SU-DHL-6 (cell line): ENCODE data around the gene GLI3.

ENCODE experiments used
- H2AFZ ChIP-seq: fragments of 200-600 bp; sonication (generic); 2 replicates; pipeline ENCODE4 v1.6.1; 2014; ENCODE audit warnings: low read depth, mild to moderate bottlenecking, moderate library complexity, mixed read lengths, antibody characterized with exemption, low read length; ENCODE audit not compliant: severe bottlenecking
- H3F3A ChIP-seq: fragments of 200-600 bp; shearing (Covaris generic); 2 replicates; pipeline ENCODE4 v1.6.0; 2016; ENCODE audit warnings: antibody characterized with exemption, mild to moderate bottlenecking; ENCODE audit not compliant: insufficient read depth
- H3K27ac ChIP-seq: fragments of 200-600 bp; sonication (generic); 2 replicates; pipeline ENCODE4 v1.5.1; 2016; ENCODE audit warnings: low read depth, mild to moderate bottlenecking, low read length, moderate library complexity, mixed read lengths
- H3K27me3 ChIP-seq: fragments of 200-600 bp; sonication (generic), shearing (Covaris generic); 2 replicates; pipeline ENCODE4 v1.6.0; 2014; ENCODE audit warnings: mild to moderate bottlenecking, low read length
- H3K36me3 ChIP-seq: fragments of 200-600 bp; sonication (generic); 2 replicates; pipeline ENCODE4 v1.6.1; 2014; ENCODE audit warnings: mild to moderate bottlenecking, low read length, mixed read lengths
- H3K4me2 ChIP-seq: fragments of 300-600, 200-600 bp; shearing (Covaris generic), sonication (generic); 2 replicates; pipeline ENCODE4 v1.6.0; 2014; ENCODE audit warnings: low read length, low read depth, mild to moderate bottlenecking; ENCODE audit not compliant: poor library complexity, severe bottlenecking
- H3K4me3 ChIP-seq: fragments of 200-600 bp; sonication (generic); 2 replicates; pipeline ENCODE4 v1.5.1; 2014; ENCODE audit warnings: antibody characterized with exemption, low read length, mild to moderate bottlenecking, mixed read lengths; ENCODE audit not compliant: insufficient read depth, poor library complexity, severe bottlenecking
- H3K79me2 ChIP-seq: fragments of 200-600 bp; sonication (generic); 2 replicates; pipeline ENCODE4 v1.6.1; 2014; ENCODE audit warnings: mild to moderate bottlenecking, low read length, moderate library complexity; ENCODE audit not compliant: insufficient read depth
- H3K9ac ChIP-seq: fragments of 200-600 bp; sonication (generic); 2 replicates; pipeline ENCODE4 v1.7.0; 2014; ENCODE audit warnings: mild to moderate bottlenecking, low read length
- H3K9me2 ChIP-seq: fragments of 200-600 bp; sonication (generic); replicated peaks from 2 replicates; pipeline ENCODE4 v1.6.1; 2014; ENCODE audit warnings: low read length; ENCODE audit not compliant: insufficient read depth
- H3K9me3 ChIP-seq: fragments of 200-600 bp; sonication (generic); 2 replicates; pipeline ENCODE4 v1.6.1; 2014; ENCODE audit warnings: low read length, mixed read lengths; ENCODE audit not compliant: insufficient read depth
- H4K20me1 ChIP-seq: fragments of 200-600 bp; sonication (generic); 2 replicates; pipeline ENCODE4 v1.6.1; 2014; ENCODE audit warnings: low read depth, mild to moderate bottlenecking, antibody characterized with exemption, low read length, moderate library complexity, mixed read lengths
- EZH2phosphoT487 ChIP-seq: fragments of 200-600 bp; sonication (generic), shearing (Covaris generic); conservative IDR thresholded peaks from 2 replicates; pipeline ENCODE4 v1.6.1; 2018; ENCODE audit warnings: mild to moderate bottlenecking, antibody characterized with exemption, low read length, moderate library complexity, mixed read lengths
- TF ChIP-seq, protein P1 (sequence below): fragments of 200-600 bp; sonication (generic); IDR thresholded peaks from one replicate; pipeline ENCODE4 v1.5.1; 2017; ENCODE audit warnings: antibody characterized with exemption, mild to moderate bottlenecking, low read length, moderate library complexity; ENCODE audit not compliant: insufficient read depth, poor library complexity, severe bottlenecking

Gene GLI3

DNA sequence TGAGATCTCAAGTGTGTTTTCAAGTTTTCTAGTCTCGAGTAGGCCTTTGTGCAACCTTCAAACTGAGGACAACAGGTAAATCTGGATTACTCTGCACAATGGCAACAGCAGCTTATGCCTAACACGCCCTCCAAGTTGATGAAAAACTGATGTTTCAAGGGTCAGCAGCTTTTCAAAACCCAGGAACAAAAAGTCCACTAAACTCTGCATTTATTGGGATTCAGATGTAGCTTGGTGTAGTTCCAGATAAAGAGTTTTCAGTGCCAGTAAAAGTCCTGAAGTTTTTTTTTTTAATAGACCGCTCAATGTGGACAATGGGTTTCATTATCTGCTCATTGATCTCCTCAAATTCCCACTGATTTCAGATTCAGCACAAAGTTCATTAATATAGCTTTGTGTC is 259.3 kb downstream of the GLI3 start:
- no peaks in the 10 kb centered on the region for H3K27me3 ChIP-seq
- H3K36me3 ChIP-seq = no peaks in the 10 kb centered on the region
- H2AFZ ChIP-seq = no peak overlapping the region
- no peak overlapping the region for H3K9ac ChIP-seq
- H3K9me2 ChIP-seq = no peaks in the 10 kb centered on the region
- no peaks in the 10 kb centered on the region for H3F3A ChIP-seq
- TF ChIP-seq EZH2phosphoT487 = no peak
- TF ChIP-seq, protein P1, sequence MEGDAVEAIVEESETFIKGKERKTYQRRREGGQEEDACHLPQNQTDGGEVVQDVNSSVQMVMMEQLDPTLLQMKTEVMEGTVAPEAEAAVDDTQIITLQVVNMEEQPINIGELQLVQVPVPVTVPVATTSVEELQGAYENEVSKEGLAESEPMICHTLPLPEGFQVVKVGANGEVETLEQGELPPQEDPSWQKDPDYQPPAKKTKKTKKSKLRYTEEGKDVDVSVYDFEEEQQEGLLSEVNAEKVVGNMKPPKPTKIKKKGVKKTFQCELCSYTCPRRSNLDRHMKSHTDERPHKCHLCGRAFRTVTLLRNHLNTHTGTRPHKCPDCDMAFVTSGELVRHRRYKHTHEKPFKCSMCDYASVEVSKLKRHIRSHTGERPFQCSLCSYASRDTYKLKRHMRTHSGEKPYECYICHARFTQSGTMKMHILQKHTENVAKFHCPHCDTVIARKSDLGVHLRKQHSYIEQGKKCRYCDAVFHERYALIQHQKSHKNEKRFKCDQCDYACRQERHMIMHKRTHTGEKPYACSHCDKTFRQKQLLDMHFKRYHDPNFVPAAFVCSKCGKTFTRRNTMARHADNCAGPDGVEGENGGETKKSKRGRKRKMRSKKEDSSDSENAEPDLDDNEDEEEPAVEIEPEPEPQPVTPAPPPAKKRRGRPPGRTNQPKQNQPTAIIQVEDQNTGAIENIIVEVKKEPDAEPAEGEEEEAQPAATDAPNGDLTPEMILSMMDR = no peak
- H3K27ac ChIP-seq = no peak overlapping the region
- no peaks in the 10 kb centered on the region for H3K9me3 ChIP-seq
- H3K4me2 ChIP-seq = no peak overlapping the region
- no peaks in the 10 kb centered on the region for H4K20me1 ChIP-seq
- H3K4me3 ChIP-seq = no peak overlapping the region
- H3K79me2 ChIP-seq = no peaks in the 10 kb centered on the region

DNA sequence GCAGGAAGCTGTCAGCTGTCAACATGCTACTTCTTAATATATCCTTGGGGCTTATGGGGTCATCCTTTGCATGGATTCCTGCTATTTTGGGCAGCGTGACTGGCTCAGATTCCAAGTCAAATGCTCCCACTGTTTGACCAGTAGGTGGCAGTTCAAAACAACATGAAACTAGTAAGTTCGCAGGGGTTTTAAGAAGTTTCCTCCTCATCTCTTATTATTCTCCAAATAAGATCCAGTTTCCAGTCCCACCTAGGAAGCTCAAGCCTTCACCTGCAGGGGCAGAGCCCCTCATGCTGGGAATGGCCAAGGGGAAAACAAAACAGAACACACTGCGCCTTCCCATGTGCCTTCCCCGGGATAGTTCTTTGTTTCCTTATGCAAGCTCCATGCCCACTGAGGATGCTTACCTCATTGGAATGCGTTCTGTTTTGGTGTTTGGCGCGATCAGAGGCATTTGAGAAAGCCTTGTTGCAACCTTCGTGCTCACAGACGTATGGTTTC is 259.8 kb downstream of the GLI3 start:
- Histone ChIP-seq H2AFZ (no peak overlapping the region), H3K79me2 (no peaks in the 10 kb centered on the region), H4K20me1 (no peaks in the 10 kb centered on the region), H3K4me2 (no peak overlapping the region), H3K9me2 (no peaks in the 10 kb centered on the region), H3K36me3 (no peaks in the 10 kb centered on the region), H3K27ac (no peak overlapping the region), H3K27me3 (no peaks in the 10 kb centered on the region), H3K9me3 (no peaks in the 10 kb centered on the region), H3K9ac (no peak overlapping the region), H3K4me3 (no peak overlapping the region), H3F3A (no peaks in the 10 kb centered on the region)
- TF ChIP-seq, protein P1 = peak; percentile 74
- TF ChIP-seq EZH2phosphoT487 = no peak

DNA sequence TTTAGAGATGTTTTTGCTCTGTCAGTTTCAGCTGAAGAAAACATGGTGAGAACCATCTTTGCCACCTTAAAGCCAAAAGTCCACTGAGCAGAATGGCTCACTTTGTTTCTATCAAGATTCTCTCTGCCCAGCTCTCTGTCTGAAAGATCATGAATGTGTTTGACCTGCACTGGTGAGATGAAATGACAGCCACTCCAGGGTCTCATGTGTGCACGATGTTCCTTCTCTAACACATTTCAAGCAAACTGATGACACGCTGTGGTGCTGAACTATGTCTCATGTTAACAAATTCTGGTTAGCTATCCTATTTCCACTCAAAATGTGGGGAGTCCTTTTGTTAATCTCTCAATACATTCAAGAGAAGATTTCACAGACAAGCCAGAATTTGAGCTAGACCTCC is 260.6 kb downstream of the GLI3 start:
- no peak overlapping the region for H3K9ac ChIP-seq
- H3K4me3 ChIP-seq = no peak overlapping the region
- TF ChIP-seq, protein P1 = no peak
- no peak for TF ChIP-seq EZH2phosphoT487
- no peaks in the 10 kb centered on the region for H3K27me3 ChIP-seq
- no peaks in the 10 kb centered on the region for H3F3A ChIP-seq
- no peak overlapping the region for H2AFZ ChIP-seq
- no peaks in the 10 kb centered on the region for H3K9me3 ChIP-seq
- H3K27ac ChIP-seq = no peak overlapping the region
- H3K79me2 ChIP-seq = no peaks in the 10 kb centered on the region
- no peak overlapping the region for H3K4me2 ChIP-seq
- H3K36me3 ChIP-seq = no peaks in the 10 kb centered on the region
- no peaks in the 10 kb centered on the region for H3K9me2 ChIP-seq
- H4K20me1 ChIP-seq = no peaks in the 10 kb centered on the region
